ENCODE data around the gene KIF23.

DNA sequence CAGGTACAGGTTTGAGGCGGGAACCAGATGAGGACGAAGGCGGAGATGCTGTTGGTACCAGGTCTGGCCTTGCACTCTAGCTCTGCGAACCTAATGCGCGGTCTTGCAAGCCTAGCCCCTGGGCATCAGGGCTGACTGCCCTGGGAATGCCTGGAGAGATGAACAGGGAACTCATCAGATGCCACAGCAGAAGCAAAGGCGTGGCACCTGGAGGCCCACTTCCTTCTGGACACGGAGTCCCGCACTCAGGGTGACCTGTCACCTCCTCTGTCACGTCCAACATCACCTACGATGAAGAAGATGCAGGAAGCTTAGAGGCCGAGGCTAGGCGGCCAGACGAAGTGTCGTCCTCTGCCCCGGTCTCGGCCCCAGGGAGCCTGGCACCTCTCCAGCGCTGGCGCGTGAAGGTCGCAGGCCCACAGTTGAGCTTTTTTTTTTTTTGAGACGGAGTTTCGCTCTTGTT lies 47.9 kb downstream of the KIF23 start:
- TF ChIP-seq RCOR1 (IDR thresholded peaks at IDR 0.05; ENCODE audit: low read length) (no peak), SIN3A (IDR thresholded peaks at IDR 0.05; ENCODE audit: borderline replicate concordance, low read depth, low read length) (no peak), POLR2AphosphoS5 (IDR thresholded peaks at IDR 0.05; ENCODE audit: low read depth, low read length) (no peak)
- TF ChIP-seq, protein P1, sequence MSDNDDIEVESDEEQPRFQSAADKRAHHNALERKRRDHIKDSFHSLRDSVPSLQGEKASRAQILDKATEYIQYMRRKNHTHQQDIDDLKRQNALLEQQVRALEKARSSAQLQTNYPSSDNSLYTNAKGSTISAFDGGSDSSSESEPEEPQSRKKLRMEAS (IDR thresholded peaks at IDR 0.05; ENCODE audit: low read depth): no peak
